KMS-11 (cell line): ENCODE measurements around the gene CNGA4.

Experiments used
- H2AFZ ChIP-seq: fragments of 200-600 bp; sonication (generic); 2 replicates; pipeline ENCODE4 v1.6.1; 2016; ENCODE audit warnings: antibody characterized with exemption, mixed run types, low read depth
- H3K27ac ChIP-seq: fragments of 200-600 bp; sonication (generic); 2 replicates; pipeline ENCODE4 v1.6.1; 2016; ENCODE audit warnings: mild to moderate bottlenecking, mixed run types
- H3K27me3 ChIP-seq: fragments of 200-600 bp; sonication (generic); 2 replicates; pipeline ENCODE4 v1.6.1; 2017; ENCODE audit warnings: mild to moderate bottlenecking, low read depth, mixed run types, moderate library complexity; ENCODE audit not compliant: insufficient read depth
- H3K36me3 ChIP-seq: fragments of 200-600 bp; sonication (generic); 2 replicates; pipeline ENCODE4 v1.6.1; 2017; ENCODE audit warnings: mild to moderate bottlenecking, mixed run types; ENCODE audit not compliant: insufficient read depth
- H3K4me1 ChIP-seq: fragments of 200-600 bp; sonication (generic); 2 replicates; pipeline ENCODE4 v1.6.1; 2016; ENCODE audit warnings: mild to moderate bottlenecking, low read depth, mixed run types; ENCODE audit not compliant: poor library complexity, severe bottlenecking
- H3K4me2 ChIP-seq: fragments of 200-600 bp; sonication (generic); 2 replicates; pipeline ENCODE4 v1.7.0; 2016; ENCODE audit warnings: mild to moderate bottlenecking, mixed run types
- H3K4me3 ChIP-seq: fragments of 200-600 bp; sonication (generic); IDR thresholded peaks from 2 replicates; pipeline ENCODE4 v1.6.1; 2017; ENCODE audit warnings: low read depth, low read length, mixed read lengths; ENCODE audit not compliant: insufficient read depth
- H3K79me2 ChIP-seq: fragments of 200-600 bp; sonication (generic); 2 replicates; pipeline ENCODE4 v1.6.1; 2016; ENCODE audit warnings: low read depth, mixed run types; ENCODE audit not compliant: insufficient read depth
- H3K9ac ChIP-seq: fragments of 200-600 bp; sonication (generic); 2 replicates; pipeline ENCODE4 v1.6.1; 2016; ENCODE audit warnings: mild to moderate bottlenecking, mixed run types
- H4K20me1 ChIP-seq: fragments of 200-600 bp; sonication (generic); 2 replicates; pipeline ENCODE4 v1.6.1; 2016; ENCODE audit warnings: mild to moderate bottlenecking, mixed run types; ENCODE audit not compliant: insufficient read depth
- TF ChIP-seq, protein P1 (sequence below): fragments of 200-600 bp; sonication (generic); conservative IDR thresholded peaks from 2 replicates; pipeline ENCODE4 v1.6.1; 2017; ENCODE audit warnings: low read depth, mild to moderate bottlenecking, antibody characterized with exemption, low read length, moderate library complexity, mixed read lengths

Gene CNGA4

DNA sequence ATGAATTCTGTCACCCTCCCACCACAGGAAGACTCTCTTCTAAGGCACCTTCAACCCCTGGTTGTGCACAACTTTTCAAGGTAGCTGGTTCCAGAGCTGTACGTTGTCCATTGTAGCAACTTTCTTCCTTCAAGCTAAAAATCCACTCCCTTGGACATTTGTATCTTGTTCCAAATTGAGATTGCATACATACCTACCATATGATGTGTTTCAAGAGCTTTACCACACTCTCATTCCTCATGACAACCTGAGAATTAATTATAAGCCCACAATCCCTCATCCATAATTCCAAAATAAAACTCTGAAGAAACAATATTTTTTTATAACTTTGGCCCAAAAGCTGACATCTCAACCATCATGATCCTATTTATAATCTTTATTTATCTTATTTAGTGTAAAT is 36.8 kb upstream of the CNGA4 start:
- Histone ChIP-seq H4K20me1 (no peaks in the 10 kb centered on the region), H3K4me1 (peaks cover 15% of the 10 kb centered on the region), H3K27ac (no peak overlapping the region), H3K27me3 (no peaks in the 10 kb centered on the region), H2AFZ (no peak overlapping the region), H3K4me2 (no peak overlapping the region), H3K79me2 (no peaks in the 10 kb centered on the region), H3K9ac (no peak overlapping the region), H3K4me3 (no peak overlapping the region), H3K36me3 (no peaks in the 10 kb centered on the region)
- TF ChIP-seq, protein P1, sequence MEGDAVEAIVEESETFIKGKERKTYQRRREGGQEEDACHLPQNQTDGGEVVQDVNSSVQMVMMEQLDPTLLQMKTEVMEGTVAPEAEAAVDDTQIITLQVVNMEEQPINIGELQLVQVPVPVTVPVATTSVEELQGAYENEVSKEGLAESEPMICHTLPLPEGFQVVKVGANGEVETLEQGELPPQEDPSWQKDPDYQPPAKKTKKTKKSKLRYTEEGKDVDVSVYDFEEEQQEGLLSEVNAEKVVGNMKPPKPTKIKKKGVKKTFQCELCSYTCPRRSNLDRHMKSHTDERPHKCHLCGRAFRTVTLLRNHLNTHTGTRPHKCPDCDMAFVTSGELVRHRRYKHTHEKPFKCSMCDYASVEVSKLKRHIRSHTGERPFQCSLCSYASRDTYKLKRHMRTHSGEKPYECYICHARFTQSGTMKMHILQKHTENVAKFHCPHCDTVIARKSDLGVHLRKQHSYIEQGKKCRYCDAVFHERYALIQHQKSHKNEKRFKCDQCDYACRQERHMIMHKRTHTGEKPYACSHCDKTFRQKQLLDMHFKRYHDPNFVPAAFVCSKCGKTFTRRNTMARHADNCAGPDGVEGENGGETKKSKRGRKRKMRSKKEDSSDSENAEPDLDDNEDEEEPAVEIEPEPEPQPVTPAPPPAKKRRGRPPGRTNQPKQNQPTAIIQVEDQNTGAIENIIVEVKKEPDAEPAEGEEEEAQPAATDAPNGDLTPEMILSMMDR: no peak

DNA sequence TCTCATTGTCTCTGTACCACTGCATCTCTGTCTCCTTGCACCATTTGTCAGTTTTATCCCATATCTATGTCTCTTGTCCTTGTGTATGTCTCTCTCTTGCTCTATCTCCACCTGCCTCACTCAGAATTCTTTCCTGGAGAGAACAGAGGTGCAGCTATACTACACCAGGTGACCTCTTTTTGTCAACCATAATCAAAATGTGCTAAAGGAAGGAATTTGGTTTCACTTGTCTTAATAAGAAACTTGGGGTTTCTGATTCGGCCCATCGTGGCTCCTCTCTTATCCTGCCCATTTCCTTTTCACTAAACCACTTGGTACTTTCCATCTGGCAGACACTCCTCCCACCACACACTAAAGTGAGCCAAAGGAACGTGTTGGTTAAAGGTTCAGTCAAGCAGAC is 35.6 kb upstream of the CNGA4 start:
- Histone ChIP-seq H3K79me2 (no peaks in the 10 kb centered on the region), H3K27ac (no peak overlapping the region), H3K4me3 (no peak overlapping the region), H3K4me2 (peak overlapping the region; percentile 52), H3K36me3 (no peaks in the 10 kb centered on the region), H4K20me1 (no peaks in the 10 kb centered on the region), H3K9ac (no peak overlapping the region), H2AFZ (no peak overlapping the region), H3K4me1 (peaks cover 15% of the 10 kb centered on the region), H3K27me3 (no peaks in the 10 kb centered on the region)
- TF ChIP-seq, protein P1: no peak

DNA sequence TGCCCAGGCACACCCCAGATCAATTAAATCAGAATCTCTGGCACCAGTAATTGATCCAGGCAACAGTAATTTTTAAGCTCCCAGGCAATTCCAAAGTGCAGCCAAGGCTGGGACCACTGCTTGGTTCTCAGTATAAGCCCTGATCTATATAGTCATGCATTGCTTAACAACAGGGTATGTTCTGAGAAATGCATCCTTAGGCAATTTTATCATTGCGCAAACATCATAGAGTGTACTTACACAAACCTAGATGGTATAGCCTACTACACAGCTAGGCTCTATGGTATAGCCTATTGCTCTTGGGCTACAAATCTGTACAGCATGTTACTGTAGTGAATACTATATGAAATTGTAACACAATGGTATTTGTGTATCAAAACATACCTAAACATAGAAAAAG is 34.2 kb upstream of the CNGA4 start:
- no peak overlapping the region for H3K4me3 ChIP-seq
- no peaks in the 10 kb centered on the region for H3K79me2 ChIP-seq
- no peak overlapping the region for H3K4me2 ChIP-seq
- H4K20me1 ChIP-seq: no peaks in the 10 kb centered on the region
- H3K36me3 ChIP-seq: no peaks in the 10 kb centered on the region
- no peak overlapping the region for H3K9ac ChIP-seq
- TF ChIP-seq, protein P1: no peak
- H3K27ac ChIP-seq: no peak overlapping the region
- peaks cover 15% of the 10 kb centered on the region for H3K4me1 ChIP-seq
- no peaks in the 10 kb centered on the region for H3K27me3 ChIP-seq
- no peak overlapping the region for H2AFZ ChIP-seq

DNA sequence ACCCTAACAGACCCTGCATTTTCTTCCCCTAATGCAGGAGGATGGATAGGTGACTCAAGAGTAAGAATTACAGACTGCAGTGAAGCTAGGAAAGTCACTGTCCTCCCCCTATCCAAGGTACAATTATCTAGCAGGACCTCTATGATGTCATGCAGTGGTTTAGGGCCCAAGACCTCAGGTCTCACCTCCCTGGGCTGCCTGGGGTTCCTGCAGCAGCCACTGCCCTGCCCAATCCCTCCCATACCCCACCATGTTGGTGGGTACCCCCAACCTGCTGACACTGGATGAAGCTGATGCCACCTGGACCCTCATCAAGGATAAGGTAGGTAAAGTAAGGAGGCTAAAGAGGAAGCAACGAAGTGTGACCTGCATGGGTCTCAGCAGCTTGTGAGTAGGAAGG is 33.5 kb upstream of the CNGA4 start, which contains the start of gene C11orf42:
Gene C11orf42, plus strand, starts transcription at position 192 of the 400 bp plus-strand sequence. Its CDS starts 59 bp downstream, at position 251.
- H4K20me1 ChIP-seq: no peaks in the 10 kb centered on the region
- H3K9ac ChIP-seq: no peak within 1 kb of the TSS
- TF ChIP-seq, protein P1: no peak
- no peak within 1 kb of the TSS for H3K27ac ChIP-seq
- H2AFZ ChIP-seq: no peak within 1 kb of the TSS
- no peak within 1 kb of the TSS for H3K4me2 ChIP-seq
- H3K4me1 ChIP-seq: peaks cover 15% of the 10 kb centered on the region
- H3K36me3 ChIP-seq: no peaks in the 10 kb centered on the region
- H3K27me3 ChIP-seq: no peaks in the 10 kb centered on the region
- no peaks in the 10 kb centered on the region for H3K79me2 ChIP-seq
- H3K4me3 ChIP-seq: no peak within 1 kb of the TSS
